B cell (primary cell): ENCODE measurements around the gene RGS14. TPM values are rescaled to one million over a fixed set of nuclear protein-coding genes. Genes with fewer than 3 reads are reported as not detected.
A peak's percentile ranks its signal among the peaks of the same experiment; 100 is the strongest.

ENCODE experiments used
- ATAC-seq: fragments of 200-7000 bp; cut with Tn5 transposase; one replicate; pipeline ENCODE4 v1.10.0; 2021; ENCODE audit warnings: low read depth, mild to moderate bottlenecking, moderate number of reproducible peaks, moderate library complexity
- CTCF ChIA-PET: fragments of 350-600 bp; sonication (Branson Sonifier 250); formaldehyde crosslinking; loops from one replicate; lab custom pipeline; 2021; ENCODE audit warnings: antibody characterized with exemption, inconsistent platforms; lab: Charles Lee
- POLR2A ChIA-PET: fragments of 350-600 bp; sonication (Branson Sonifier 250); formaldehyde crosslinking; loops from one replicate; lab custom pipeline; 2021; ENCODE audit warnings: antibody characterized with exemption; lab: Charles Lee
- DNase-seq: peaks from one replicate; pipeline ENCODE4 v3.0.0; 2013
- H2AFZ ChIP-seq: 2 replicates; pipeline ENCODE4 v1.6.1; 2012; ENCODE audit warnings: mild to moderate bottlenecking, low read depth, low read length; ENCODE audit not compliant: insufficient read depth, poor library complexity, severe bottlenecking
- H3K27ac ChIP-seq, 2 donors: 1 replicate in 1 of 2; 2 replicates in 1 of 2; pipeline ENCODE4 v1.5.1; 2012 to 2013; ENCODE audit warnings: low read length in 2 of 2, mild to moderate bottlenecking in 2 of 2, moderate library complexity in 1 of 2
- H3K27me3 ChIP-seq, 4 experiments: fragments of 200-600 bp in 1 of 4; sonication (generic) in 1 of 4; replicated peaks in 1 of 4; 1 replicate in 2 of 4; 2 replicates in 2 of 4; pipeline versions ENCODE4 v1.6.1 to v1.7.0; 2013 to 2016; ENCODE audit warnings: low read length in 3 of 4, mild to moderate bottlenecking in 2 of 4, mixed read lengths in 1 of 4, moderate library complexity in 1 of 4; ENCODE audit not compliant: insufficient read depth in 4 of 4, control insufficient read depth in 3 of 4; ENCODE audit errors: control extremely low read depth in 1 of 4
- H3K36me3 ChIP-seq, 2 experiments: replicated peaks in 1 of 2; 1 replicate in 1 of 2; 2 replicates in 1 of 2; pipeline versions ENCODE4 v1.6.1 to v1.7.1; 2013; ENCODE audit warnings: low read length in 1 of 2; ENCODE audit not compliant: insufficient read depth in 2 of 2, control insufficient read depth in 1 of 2; ENCODE audit errors: control extremely low read depth in 1 of 2, extremely low read depth in 1 of 2
- H3K4me1 ChIP-seq, 2 donors: fragments of 200-600 bp in 1 of 2; sonication (generic) in 1 of 2; 1 replicate in 1 of 2; 2 replicates in 1 of 2; pipeline versions ENCODE4 v1.5.1 to v1.6.1; 2013 to 2017; ENCODE audit warnings: low read length in 2 of 2; ENCODE audit not compliant: control insufficient read depth in 2 of 2, insufficient read depth in 2 of 2
- H3K4me2 ChIP-seq: replicated peaks from 2 replicates; pipeline ENCODE3; 2012; ENCODE audit warnings: mild to moderate bottlenecking, low read depth, low read length; ENCODE audit not compliant: poor library complexity, severe bottlenecking
- H3K4me3 ChIP-seq, 5 experiments: fragments of 200-600 bp in 1 of 5; sonication (generic) in 1 of 5; 1 replicate in 3 of 5; 2 replicates in 2 of 5; pipeline versions ENCODE4 v1.5.1 to v1.7.0; 2011 to 2016; ENCODE audit warnings: low read length in 4 of 5, mild to moderate bottlenecking in 4 of 5, low read depth in 2 of 5, control low read depth in 1 of 5, moderate library complexity in 1 of 5; ENCODE audit not compliant: insufficient read depth in 1 of 5; ENCODE audit errors: control extremely low read depth in 1 of 5, extremely low read depth in 1 of 5
- H3K79me2 ChIP-seq: fragments of 200-600 bp; sonication (generic); one replicate; pipeline ENCODE4 v1.6.0; 2016; ENCODE audit warnings: low read length; ENCODE audit not compliant: control insufficient read depth, insufficient read depth
- H3K9ac ChIP-seq: fragments of 200-600 bp; sonication (generic); 2 replicates; pipeline ENCODE4 v1.6.1; 2017; ENCODE audit warnings: mild to moderate bottlenecking, low read length, moderate library complexity
- H3K9me3 ChIP-seq, 3 donors: one replicate each; pipeline versions ENCODE4 v1.6.1 to v1.7.1; 2013; ENCODE audit warnings: low read length in 2 of 3; ENCODE audit not compliant: control insufficient read depth in 2 of 3, insufficient read depth in 1 of 3; ENCODE audit errors: control extremely low read depth in 1 of 3
- H4K20me1 ChIP-seq: 2 replicates; pipeline ENCODE4 v1.6.0; 2012; ENCODE audit warnings: mild to moderate bottlenecking, low read length; ENCODE audit not compliant: insufficient read depth, control insufficient read depth, poor library complexity, severe bottlenecking
- H3K27ac Mint-ChIP-seq: one replicate; pipeline ENCODE4 v1.8.0; 2021; ENCODE audit warnings: mixed read lengths
- H3K27me3 Mint-ChIP-seq: one replicate; pipeline ENCODE4 v1.8.0; 2021; ENCODE audit warnings: mixed read lengths
- H3K4me1 Mint-ChIP-seq: one replicate; pipeline ENCODE4 v1.8.0; 2021; ENCODE audit warnings: mixed read lengths
- H3K4me3 Mint-ChIP-seq: one replicate; pipeline ENCODE4 v1.8.0; 2021; ENCODE audit warnings: mixed read lengths
- H3K9me3 Mint-ChIP-seq: one replicate; pipeline ENCODE4 v1.8.0; 2022; ENCODE audit warnings: mixed read lengths; ENCODE audit not compliant: insufficient read depth
- CTCF ChIP-seq: fragments of 200-600 bp; IDR thresholded peaks from one replicate; pipeline ENCODE4 v1.8.0; 2022; ENCODE audit warnings: antibody characterized with exemption, mild to moderate bottlenecking
- EZH2 ChIP-seq: IDR thresholded peaks from 2 replicates; pipeline ENCODE4 v1.6.1; 2012; ENCODE audit warnings: borderline replicate concordance, low read depth, mild to moderate bottlenecking, moderate library complexity, low read length; ENCODE audit not compliant: insufficient read depth, poor library complexity, severe bottlenecking
- WGBS: methylation state at CpG from one replicate; pipeline ENCODE4 v1.1.5; 2013; ENCODE audit warnings: missing lambda C conversion rate; ENCODE audit not compliant: insufficient coverage; 5-methylcytosine and 5-hydroxymethylcytosine counted together
- intact Hi-C: fragments of 100-400 bp; cut with micrococcal nuclease; formaldehyde crosslinking; loops from one replicate; pipeline ENCODE4 v1.10.0; 2022
- polyA plus RNA-seq: library from polyadenylated mRNA; depleted of rRNA; stranded (reverse); fragments of >200 nt; gene quantifications from 2 replicates; pipeline ENCODE4 v1.2.3, GENCODE V29; 2012
- total RNA-seq, 2 donors: library from RNA; stranded (reverse); fragments of 120-200 nt in 1 of 2; gene quantifications; 1 replicate in 1 of 2; 2 replicates in 1 of 2; pipeline versions ENCODE4 v1.2.3 to v1.2.4, GENCODE V29; 2013 to 2022

RGS14 gene
- total and polyA plus RNA-seq, 2 donors (not counting 1 experiment from before 2014, with no cell fraction given) = 85.8 to 184 TPM

DNA sequence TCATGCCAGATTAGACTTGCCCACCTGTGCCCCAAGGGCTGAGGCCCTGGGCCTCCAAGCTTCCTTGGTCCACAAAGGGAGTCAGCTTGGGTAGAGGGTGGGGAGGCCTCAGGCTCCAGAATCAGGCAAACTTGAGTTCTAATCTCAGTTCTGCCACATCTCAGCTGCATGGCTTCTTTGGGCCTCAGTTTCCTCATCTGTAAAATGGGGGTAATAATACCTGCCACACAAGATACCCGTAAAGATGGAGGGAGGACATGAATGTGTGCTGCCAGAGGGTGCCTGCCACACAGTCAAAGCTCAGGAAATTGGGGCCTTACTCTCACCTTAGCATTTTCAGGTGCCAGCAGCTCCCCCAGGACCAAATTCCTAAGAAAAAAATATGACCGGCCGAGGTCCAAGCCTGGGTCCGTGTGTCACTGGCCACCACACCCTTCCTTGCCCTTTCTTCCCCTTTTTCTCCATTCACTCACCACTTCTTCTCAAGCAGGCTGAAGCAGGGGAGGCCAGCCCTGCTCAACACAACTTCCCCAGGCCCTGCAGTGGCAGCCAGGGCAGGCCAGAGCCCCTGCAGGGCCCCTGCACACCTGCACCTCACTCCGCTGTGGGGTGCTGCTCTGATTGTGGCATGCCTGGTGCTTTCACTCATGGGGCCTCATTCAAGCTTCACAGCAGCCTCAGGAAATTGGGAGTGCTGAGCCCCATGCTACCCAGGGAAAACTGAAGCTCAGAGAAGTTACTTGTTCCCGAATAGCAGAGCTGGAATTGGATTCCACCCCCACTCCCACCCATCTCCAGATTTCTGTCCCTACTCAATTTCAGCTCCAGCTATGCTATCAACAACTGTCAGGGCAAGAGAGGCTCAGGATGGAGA is 3.9 kb downstream of the RGS14 start:
- ATAC-seq (peak; percentile 34), DNase-seq (peak; percentile 64)
- intact Hi-C loops = no loop called here
- Mint-ChIP-seq H3K27ac (peak overlapping the region; percentile 93), H3K4me1 (peaks cover 74% of the 10 kb centered on the region), H3K9me3 (no peaks in the 10 kb centered on the region), H3K4me3 (peak overlapping the region; percentile 86), H3K27me3 (no peaks in the 10 kb centered on the region)
- TF ChIP-seq EZH2 (no peak), CTCF (peak; percentile 16)
- CTCF ChIA-PET = interaction anchor here (0.7 to 2.8 kb wide), 12 partner anchors 7 to 96 kb away, joined by 3 to 16 read pairs (median 3); partner anchors contain the start of gene LMAN2
- Histone ChIP-seq H3K27ac (peak overlapping the region; percentile 39 to 50), H3K36me3 (peaks cover 0 to 28% of the 10 kb centered on the region in 2 experiments), H3K79me2 (peaks cover 87% of the 10 kb centered on the region), H4K20me1 (peaks cover 83% of the 10 kb centered on the region), H3K9ac (no peak overlapping the region), H2AFZ (no peak overlapping the region), H3K4me3 (peak overlapping the region in 1 of 5 experiments; percentile 52), H3K9me3 (no peaks in the 10 kb centered on the region), H3K4me2 (peak overlapping the region; percentile 81), H3K27me3 (no peaks in the 10 kb centered on the region), H3K4me1 (peaks cover 57 to 74% of the 10 kb centered on the region in 2 donors)
- POLR2A ChIA-PET = interaction anchor here (0.5 to 2.5 kb wide), 3 partner anchors 9 to 40 kb away, joined by 4 to 14 read pairs (median 8); partner anchors contain the start of gene LMAN2
- 5% methylated on average over 4 of the region's 6 CpGs for WGBS

DNA sequence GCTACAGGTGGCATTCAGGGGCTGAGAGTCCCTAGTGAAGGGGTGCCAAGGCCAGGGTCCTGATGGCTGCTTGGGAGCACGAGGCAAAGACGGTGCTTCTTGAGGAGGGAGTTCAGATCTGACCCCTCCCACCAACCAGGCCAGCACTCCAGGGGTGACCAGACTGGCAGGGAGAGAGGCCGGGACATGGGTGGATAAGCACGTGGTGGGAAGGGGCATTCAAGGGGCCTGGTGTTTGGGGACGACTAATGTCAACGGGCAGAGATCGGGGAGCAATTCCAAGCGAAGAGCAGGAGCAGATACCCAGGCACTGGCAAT is 4.5 kb downstream of the RGS14 start:
- Histone ChIP-seq H3K4me1 (peaks cover 51 to 68% of the 10 kb centered on the region in 2 donors), H3K4me2 (peak overlapping the region; percentile 81), H2AFZ (no peak overlapping the region), H3K36me3 (peaks cover 0 to 34% of the 10 kb centered on the region in 2 experiments), H3K79me2 (peaks cover 87% of the 10 kb centered on the region), H3K27me3 (no peaks in the 10 kb centered on the region), H3K4me3 (peak overlapping the region in 2 of 5 experiments; percentile 45 to 52), H3K9me3 (no peaks in the 10 kb centered on the region), H4K20me1 (peaks cover 89% of the 10 kb centered on the region), H3K9ac (peak overlapping the region; percentile 54), H3K27ac (peak overlapping the region; percentile 39 to 50)
- DNase-seq = no peak
- Mint-ChIP-seq H3K9me3 (no peaks in the 10 kb centered on the region), H3K27ac (peak overlapping the region; percentile 93), H3K4me3 (peak overlapping the region; percentile 86), H3K4me1 (peaks cover 68% of the 10 kb centered on the region), H3K27me3 (no peaks in the 10 kb centered on the region)
- ATAC-seq = no peak
- intact Hi-C loops = no loop called here
- ChIA-PET POLR2A (interaction anchor here (2.5 kb wide), 1 partner anchor 11 kb away, joined by 14 read pairs; the partner anchor contains the start of gene LMAN2), CTCF (interaction anchor here (0.7 to 2.8 kb wide), 7 partner anchors 8 to 95 kb away, joined by 3 to 16 read pairs (median 3); partner anchors contain the start of gene LMAN2)
- TF ChIP-seq EZH2 (no peak), CTCF (no peak)
- whole genome bisulfite sequencing = 76% methylated on average over 6 of the region's 8 CpGs
